Colonic mucosa (tissue), 4 donors: ENCODE measurements around the gene SLC25A42. TPM values are rescaled to one million over a fixed set of nuclear protein-coding genes. Genes with fewer than 3 reads are reported as not detected.
A peak's percentile ranks its signal among the peaks of the same experiment; 100 is the strongest.

Source experiments
- DNase-seq: peaks from one replicate; pipeline ENCODE4 v3.0.0-alpha.2; 2020
- H3K27ac ChIP-seq: fragments of 200-600 bp; one replicate; pipeline ENCODE4 v1.8.0; 2021
- H3K27me3 ChIP-seq: fragments of 200-600 bp; one replicate; pipeline ENCODE4 v1.8.0; 2021
- H3K36me3 ChIP-seq: fragments of 200-600 bp; one replicate; pipeline ENCODE4 v1.8.0; 2021
- H3K4me1 ChIP-seq: fragments of 200-600 bp; one replicate; pipeline ENCODE4 v1.8.0; 2021; ENCODE audit warnings: mild to moderate bottlenecking
- H3K4me3 ChIP-seq: fragments of 200-600 bp; one replicate; pipeline ENCODE4 v1.8.0; 2021
- H3K9ac ChIP-seq, 2 donors: one replicate each; pipeline ENCODE4 v1.7.0; 2013; ENCODE audit warnings: control low read depth in 2 of 2, low read depth in 2 of 2, low read length in 2 of 2
- H3K9me3 ChIP-seq: fragments of 200-600 bp; one replicate; pipeline ENCODE4 v1.8.0; 2021
- CTCF ChIP-seq: fragments of 200-600 bp; IDR thresholded peaks from one replicate; pipeline ENCODE4 v1.8.0; 2022; ENCODE audit warnings: antibody characterized with exemption, mild to moderate bottlenecking
- intact Hi-C: fragments of 100-400 bp; cut with DNase I; formaldehyde crosslinking; loops from one replicate; pipeline ENCODE4 v1.14.1; 2022
- total RNA-seq, 2 donors: library from RNA; stranded (reverse); fragmentation: NEBNext Ultra II Directional in 1 of 2; extraction: Animal tissue kit (Norgen Biotek cat#: 25700) in 1 of 2; gene quantifications; one replicate each; pipeline ENCODE4 v1.2.1, GENCODE V29; 2021
- donor health status: healthy.
- donor health status: DM: no; HTN: no; CAD: no.
- donor health status: DM: no; HTN: no; CAD: no.

Gene SLC25A42
- total RNA-seq, 2 donors from 2014 or later = 3.7 to 7.9 TPM

GRCh38 chr19:19033176-19033425 is 30.7 kb upstream of the SLC25A42 start:
- Histone ChIP-seq H3K27ac (peak overlapping the region; percentile 96), H3K4me3 (peak overlapping the region; percentile 93), H3K9ac (peak overlapping the region; percentile 91), H3K36me3 (no peaks in the 10 kb centered on the region), H3K9me3 (no peaks in the 10 kb centered on the region), H3K4me1 (no peaks in the 10 kb centered on the region), H3K27me3 (no peaks in the 10 kb centered on the region)
- intact Hi-C loops = no loop called here
- no peak for DNase-seq
- TF ChIP-seq CTCF = no peak

GRCh38 chr19:19033426-19034203 is 30.2 kb upstream of the SLC25A42 start, which contains the start of the genes ARMC6 and SUGP2:
Gene ARMC6 (plus strand): TSS chr19:19033603. CDS start chr19:19034210, 607 bp downstream.
Gene SUGP2 (minus strand): TSS chr19:19033517. CDS start chr19:19031071, 2,446 bp downstream.
- H3K27ac ChIP-seq = peak within 1 kb of the TSS; percentile 96
- H3K9me3 ChIP-seq = no peaks in the 10 kb centered on the region
- DNase-seq = peak; percentile 90
- no peaks in the 10 kb centered on the region for H3K27me3 ChIP-seq
- H3K36me3 ChIP-seq = no peaks in the 10 kb centered on the region
- H3K4me1 ChIP-seq = no peaks in the 10 kb centered on the region
- H3K4me3 ChIP-seq = peak within 1 kb of the TSS; percentile 93
- H3K9ac ChIP-seq = peak within 1 kb of the TSS; percentile 91
- intact Hi-C loops = no loop called here
- TF ChIP-seq CTCF = no peak

DNA sequence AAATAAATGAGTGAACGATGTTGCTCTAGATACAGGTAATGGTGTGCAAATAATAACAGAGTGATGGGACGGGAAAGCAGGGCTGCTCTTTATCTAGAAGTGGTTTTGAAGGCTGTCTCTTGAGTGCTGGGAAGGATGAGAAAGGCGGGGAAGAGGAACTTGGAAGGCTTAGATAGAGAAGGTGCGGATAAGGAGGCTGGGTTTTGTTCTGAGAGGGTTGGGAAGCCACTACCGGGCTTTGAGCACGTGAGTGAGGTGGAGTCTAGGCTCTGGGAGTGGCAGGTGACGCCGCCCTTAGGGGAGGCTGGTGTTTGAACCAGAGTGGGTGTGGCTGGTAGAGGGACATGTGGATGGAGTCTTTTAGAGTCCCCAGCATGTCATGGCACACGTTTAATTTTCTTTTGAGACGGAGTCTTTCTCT is 29.6 kb upstream of the SLC25A42 start:
- Histone ChIP-seq H3K4me1 (no peaks in the 10 kb centered on the region), H3K27me3 (no peaks in the 10 kb centered on the region), H3K27ac (peak overlapping the region; percentile 96), H3K9me3 (no peaks in the 10 kb centered on the region), H3K4me3 (peak overlapping the region; percentile 93), H3K9ac (peak overlapping the region in 1 of 2 donors; percentile 71), H3K36me3 (no peaks in the 10 kb centered on the region)
- intact Hi-C loops = no loop called here
- no peak for TF ChIP-seq CTCF
- peak; percentile 84 for DNase-seq

- TF ChIP-seq CTCF = no peak
- intact Hi-C loops = no loop called here
- no peak overlapping the region for H3K4me3 ChIP-seq
- H3K27ac ChIP-seq = no peak overlapping the region
- H3K9me3 ChIP-seq = no peaks in the 10 kb centered on the region
- no peaks in the 10 kb centered on the region for H3K4me1 ChIP-seq
- H3K9ac ChIP-seq = no peak overlapping the region
- no peaks in the 10 kb centered on the region for H3K27me3 ChIP-seq
- DNase-seq = no peak
- no peaks in the 10 kb centered on the region for H3K36me3 ChIP-seq
Measured at GRCh38 chr19:19039901-19040300, 23.9 kb upstream of the SLC25A42 start.

- peak; percentile 38 for DNase-seq
- no peak overlapping the region for H3K9ac ChIP-seq
- TF ChIP-seq CTCF = no peak
- no peaks in the 10 kb centered on the region for H3K27me3 ChIP-seq
- no peak overlapping the region for H3K27ac ChIP-seq
- no peak overlapping the region for H3K4me3 ChIP-seq
- intact Hi-C loops = no loop called here
- H3K9me3 ChIP-seq = no peaks in the 10 kb centered on the region
- no peaks in the 10 kb centered on the region for H3K4me1 ChIP-seq
- H3K36me3 ChIP-seq = no peaks in the 10 kb centered on the region
Measured at GRCh38 chr19:19040417-19040816, 23.4 kb upstream of the SLC25A42 start.
